GM19238 (cell line): ENCODE results near the gene SERHL2.
A peak's percentile ranks its signal among the peaks of the same experiment; 100 is the strongest.
"Not testable (repeated sequence)": the region's sequence is repeated elsewhere in the genome, so short reads cannot be mapped to it uniquely, and the experiment has no call there.

ENCODE experiments used
- DNase-seq: peaks from one replicate; pipeline ENCODE4 v3.0.0; 2011; ENCODE audit warnings: low spot score; ENCODE audit not compliant: insufficient read length

The SERHL2 gene

GRCh38 chr22:42604403-42604802, 50.6 kb downstream of the SERHL2 start:
- no peak for DNase-seq

GRCh38 chr22:42607641-42608040, 53.9 kb downstream of the SERHL2 start:
- not testable (repeated sequence) for DNase-seq

- DNase-seq: no peak
Measured at GRCh38 chr22:42608136-42608822, 54.5 kb downstream of the SERHL2 start.

- no peak for DNase-seq
Measured at GRCh38 chr22:42608823-42609361, 55.1 kb downstream of the SERHL2 start.

- no peak for DNase-seq
Measured at GRCh38 chr22:42610186-42610585, 56.4 kb downstream of the SERHL2 start.

GRCh38 chr22:42611051-42611450, 57.3 kb downstream of the SERHL2 start:
- DNase-seq: no peak

GRCh38 chr22:42612336-42612735, 58.6 kb downstream of the SERHL2 start:
- no peak for DNase-seq

- no peak for DNase-seq
Measured at GRCh38 chr22:42613872-42614301, 60.1 kb downstream of the SERHL2 start.

- peak; percentile 97 for DNase-seq
Measured at GRCh38 chr22:42614312-42615091, 60.7 kb downstream of the SERHL2 start, which contains the start of gene POLDIP3. Gene POLDIP3, minus strand, starts transcription at chr22:42614883. Its CDS starts 26 bp downstream, at chr22:42614857.

GRCh38 chr22:42615092-42615859, 61.5 kb downstream of the SERHL2 start:
- peak; percentile 83 for DNase-seq

- DNase-seq: not testable (repeated sequence)
Measured at GRCh38 chr22:42615860-42616175, 62.1 kb downstream of the SERHL2 start.

GRCh38 chr22:42617155-42617983, 63.6 kb downstream of the SERHL2 start:
- no peak for DNase-seq

GRCh38 chr22:42619261-42620063, 65.7 kb downstream of the SERHL2 start:
- DNase-seq: no peak

- no peak for DNase-seq
Measured at GRCh38 chr22:42620084-42620483, 66.3 kb downstream of the SERHL2 start.

- peak; percentile 83 for DNase-seq
Measured at GRCh38 chr22:42621505-42622002, 67.8 kb downstream of the SERHL2 start.

GRCh38 chr22:42622061-42622710, 68.4 kb downstream of the SERHL2 start:
- no peak for DNase-seq

- no peak for DNase-seq
Measured at GRCh38 chr22:42623301-42623751, 69.6 kb downstream of the SERHL2 start.
